Prostate gland (tissue), 2 donors: ENCODE results near the gene COL1A1.

Source experiments
- POLR2AphosphoS5 ChIP-seq: sonication (generic); formaldehyde crosslinking; IDR thresholded peaks from one replicate; pipeline ENCODE4 v1.6.1; 2017; ENCODE audit warnings: antibody characterized with exemption
- TF ChIP-seq, protein P1 (sequence below), 4 experiments: fragments of 200-600 bp in 2 of 4; fragments of 450-650 bp in 2 of 4; sonication (generic) in 2 of 4; IDR thresholded peaks; 1 replicate in 3 of 4; 2 replicates in 1 of 4; pipeline ENCODE4 v1.5.1; 2016 to 2019; ENCODE audit warnings: antibody characterized with exemption in 4 of 4, mild to moderate bottlenecking in 2 of 4, moderate library complexity in 2 of 4

- TF ChIP-seq, protein P1, sequence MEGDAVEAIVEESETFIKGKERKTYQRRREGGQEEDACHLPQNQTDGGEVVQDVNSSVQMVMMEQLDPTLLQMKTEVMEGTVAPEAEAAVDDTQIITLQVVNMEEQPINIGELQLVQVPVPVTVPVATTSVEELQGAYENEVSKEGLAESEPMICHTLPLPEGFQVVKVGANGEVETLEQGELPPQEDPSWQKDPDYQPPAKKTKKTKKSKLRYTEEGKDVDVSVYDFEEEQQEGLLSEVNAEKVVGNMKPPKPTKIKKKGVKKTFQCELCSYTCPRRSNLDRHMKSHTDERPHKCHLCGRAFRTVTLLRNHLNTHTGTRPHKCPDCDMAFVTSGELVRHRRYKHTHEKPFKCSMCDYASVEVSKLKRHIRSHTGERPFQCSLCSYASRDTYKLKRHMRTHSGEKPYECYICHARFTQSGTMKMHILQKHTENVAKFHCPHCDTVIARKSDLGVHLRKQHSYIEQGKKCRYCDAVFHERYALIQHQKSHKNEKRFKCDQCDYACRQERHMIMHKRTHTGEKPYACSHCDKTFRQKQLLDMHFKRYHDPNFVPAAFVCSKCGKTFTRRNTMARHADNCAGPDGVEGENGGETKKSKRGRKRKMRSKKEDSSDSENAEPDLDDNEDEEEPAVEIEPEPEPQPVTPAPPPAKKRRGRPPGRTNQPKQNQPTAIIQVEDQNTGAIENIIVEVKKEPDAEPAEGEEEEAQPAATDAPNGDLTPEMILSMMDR (IDR thresholded peaks at IDR 0.05), result no peak
- no peak for TF ChIP-seq POLR2AphosphoS5
These were observed 6.5 kb upstream of the COL1A1 start for GRCh38 chr17:50207792-50208567.
